ENCODE results near the gene CRYGB.
"Not testable (repeated sequence)": the region's sequence is repeated elsewhere in the genome, so short reads cannot be mapped to it uniquely, and the experiment has no call there.

CRYGB gene

GRCh38 chr2:208125251-208125650 lies 20.7 kb downstream of the CRYGB start:
- TF ChIP-seq TEAD4 (IDR thresholded peaks at IDR 0.05) (no peak), EGR1 (IDR thresholded peaks at IDR 0.05) (no peak), FOXM1 (IDR thresholded peaks at IDR 0.05; ENCODE audit: borderline replicate concordance, low read depth) (no peak), CREB1 (IDR thresholded peaks at IDR 0.05; ENCODE audit: low read depth) (no peak), TAF1 (IDR thresholded peaks at IDR 0.05; ENCODE audit: low read depth) (no peak), TCF12 (IDR thresholded peaks at IDR 0.05; ENCODE audit: low read depth) (no peak), YY1 (IDR thresholded peaks at IDR 0.05; ENCODE audit: low read depth) (no peak), CEBPB (IDR thresholded peaks at IDR 0.05) (no peak), ZBTB7A (IDR thresholded peaks at IDR 0.05; ENCODE audit: low read depth) (no peak), NFIC (IDR thresholded peaks at IDR 0.05) (no peak), EP300 (IDR thresholded peaks at IDR 0.05; ENCODE audit: borderline replicate concordance) (no peak), RAD21 (IDR thresholded peaks at IDR 0.05; ENCODE audit: low read depth) (no peak)
- TF ChIP-seq, protein P1, sequence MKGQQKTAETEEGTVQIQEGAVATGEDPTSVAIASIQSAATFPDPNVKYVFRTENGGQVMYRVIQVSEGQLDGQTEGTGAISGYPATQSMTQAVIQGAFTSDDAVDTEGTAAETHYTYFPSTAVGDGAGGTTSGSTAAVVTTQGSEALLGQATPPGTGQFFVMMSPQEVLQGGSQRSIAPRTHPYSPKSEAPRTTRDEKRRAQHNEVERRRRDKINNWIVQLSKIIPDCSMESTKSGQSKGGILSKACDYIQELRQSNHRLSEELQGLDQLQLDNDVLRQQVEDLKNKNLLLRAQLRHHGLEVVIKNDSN (IDR thresholded peaks at IDR 0.05): no peak
- TF ChIP-seq, protein P2, sequence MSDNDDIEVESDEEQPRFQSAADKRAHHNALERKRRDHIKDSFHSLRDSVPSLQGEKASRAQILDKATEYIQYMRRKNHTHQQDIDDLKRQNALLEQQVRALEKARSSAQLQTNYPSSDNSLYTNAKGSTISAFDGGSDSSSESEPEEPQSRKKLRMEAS (IDR thresholded peaks at IDR 0.05): no peak
- TF ChIP-seq, protein P3, sequence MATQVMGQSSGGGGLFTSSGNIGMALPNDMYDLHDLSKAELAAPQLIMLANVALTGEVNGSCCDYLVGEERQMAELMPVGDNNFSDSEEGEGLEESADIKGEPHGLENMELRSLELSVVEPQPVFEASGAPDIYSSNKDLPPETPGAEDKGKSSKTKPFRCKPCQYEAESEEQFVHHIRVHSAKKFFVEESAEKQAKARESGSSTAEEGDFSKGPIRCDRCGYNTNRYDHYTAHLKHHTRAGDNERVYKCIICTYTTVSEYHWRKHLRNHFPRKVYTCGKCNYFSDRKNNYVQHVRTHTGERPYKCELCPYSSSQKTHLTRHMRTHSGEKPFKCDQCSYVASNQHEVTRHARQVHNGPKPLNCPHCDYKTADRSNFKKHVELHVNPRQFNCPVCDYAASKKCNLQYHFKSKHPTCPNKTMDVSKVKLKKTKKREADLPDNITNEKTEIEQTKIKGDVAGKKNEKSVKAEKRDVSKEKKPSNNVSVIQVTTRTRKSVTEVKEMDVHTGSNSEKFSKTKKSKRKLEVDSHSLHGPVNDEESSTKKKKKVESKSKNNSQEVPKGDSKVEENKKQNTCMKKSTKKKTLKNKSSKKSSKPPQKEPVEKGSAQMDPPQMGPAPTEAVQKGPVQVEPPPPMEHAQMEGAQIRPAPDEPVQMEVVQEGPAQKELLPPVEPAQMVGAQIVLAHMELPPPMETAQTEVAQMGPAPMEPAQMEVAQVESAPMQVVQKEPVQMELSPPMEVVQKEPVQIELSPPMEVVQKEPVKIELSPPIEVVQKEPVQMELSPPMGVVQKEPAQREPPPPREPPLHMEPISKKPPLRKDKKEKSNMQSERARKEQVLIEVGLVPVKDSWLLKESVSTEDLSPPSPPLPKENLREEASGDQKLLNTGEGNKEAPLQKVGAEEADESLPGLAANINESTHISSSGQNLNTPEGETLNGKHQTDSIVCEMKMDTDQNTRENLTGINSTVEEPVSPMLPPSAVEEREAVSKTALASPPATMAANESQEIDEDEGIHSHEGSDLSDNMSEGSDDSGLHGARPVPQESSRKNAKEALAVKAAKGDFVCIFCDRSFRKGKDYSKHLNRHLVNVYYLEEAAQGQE (IDR thresholded peaks at IDR 0.05; ENCODE audit: low read depth): no peak

- not testable (repeated sequence) for TF ChIP-seq EP300 (IDR thresholded peaks at IDR 0.05; ENCODE audit: borderline replicate concordance); CEBPB (IDR thresholded peaks at IDR 0.05); NFIC (IDR thresholded peaks at IDR 0.05)
These were observed 21.8 kb downstream of the CRYGB start, which contains the start of gene CRYGD for GRCh38 chr2:208124013-208124715. Gene CRYGD (minus strand): TSS chr2:208124524. CDS start chr2:208124473, 51 bp downstream.

GRCh38 chr2:208122248-208122647 lies 23.7 kb downstream of the CRYGB start:
- no peak for TF ChIP-seq YY1 (IDR thresholded peaks at IDR 0.05; ENCODE audit: low read depth)
- TF ChIP-seq FOXM1 (IDR thresholded peaks at IDR 0.05; ENCODE audit: borderline replicate concordance, low read depth): no peak
- TF ChIP-seq CREB1 (IDR thresholded peaks at IDR 0.05; ENCODE audit: low read depth): no peak
- no peak for TF ChIP-seq TEAD4 (IDR thresholded peaks at IDR 0.05)
- TF ChIP-seq EGR1 (IDR thresholded peaks at IDR 0.05): no peak
- TF ChIP-seq, protein P3 (IDR thresholded peaks at IDR 0.05; ENCODE audit: low read depth): no peak
- TF ChIP-seq EP300 (IDR thresholded peaks at IDR 0.05; ENCODE audit: borderline replicate concordance): no peak
- no peak for TF ChIP-seq ZBTB7A (IDR thresholded peaks at IDR 0.05; ENCODE audit: low read depth)
- no peak for TF ChIP-seq TCF12 (IDR thresholded peaks at IDR 0.05; ENCODE audit: low read depth)
- no peak for TF ChIP-seq NFIC (IDR thresholded peaks at IDR 0.05)
- no peak for TF ChIP-seq TAF1 (IDR thresholded peaks at IDR 0.05; ENCODE audit: low read depth)
- TF ChIP-seq, protein P2 (IDR thresholded peaks at IDR 0.05): no peak
- TF ChIP-seq, protein P1 (IDR thresholded peaks at IDR 0.05): no peak

GRCh38 chr2:208118918-208119317 lies 27.0 kb downstream of the CRYGB start:
- no peak for TF ChIP-seq YY1 (IDR thresholded peaks at IDR 0.05; ENCODE audit: low read depth)
- TF ChIP-seq, protein P3 (IDR thresholded peaks at IDR 0.05; ENCODE audit: low read depth): no peak
- TF ChIP-seq, protein P2 (IDR thresholded peaks at IDR 0.05): no peak
- TF ChIP-seq TEAD4 (IDR thresholded peaks at IDR 0.05): no peak
- no peak for TF ChIP-seq NFIC (IDR thresholded peaks at IDR 0.05)
- no peak for TF ChIP-seq ZBTB7A (IDR thresholded peaks at IDR 0.05; ENCODE audit: low read depth)
- no peak for TF ChIP-seq TCF12 (IDR thresholded peaks at IDR 0.05; ENCODE audit: low read depth)
- no peak for TF ChIP-seq FOXM1 (IDR thresholded peaks at IDR 0.05; ENCODE audit: borderline replicate concordance, low read depth)
- TF ChIP-seq RAD21 (IDR thresholded peaks at IDR 0.05; ENCODE audit: low read depth): no peak
- no peak for TF ChIP-seq CREB1 (IDR thresholded peaks at IDR 0.05; ENCODE audit: low read depth)
- TF ChIP-seq EGR1 (IDR thresholded peaks at IDR 0.05): no peak
- no peak for TF ChIP-seq EP300 (IDR thresholded peaks at IDR 0.05; ENCODE audit: borderline replicate concordance)
- no peak for TF ChIP-seq TAF1 (IDR thresholded peaks at IDR 0.05; ENCODE audit: low read depth)
- TF ChIP-seq CEBPB (IDR thresholded peaks at IDR 0.05): no peak
- TF ChIP-seq, protein P1 (IDR thresholded peaks at IDR 0.05): no peak

All from Ishikawa (cell line).